K562 (cell line): ENCODE data around the gene ALDH7A1. TPM values are rescaled to one million over a fixed set of nuclear protein-coding genes. Genes with fewer than 3 reads are reported as not detected.
A peak's percentile ranks its signal among the peaks of the same experiment; 100 is the strongest.

Experiments used
- BDP1 ChIP-seq: IDR thresholded peaks from 3 replicates; pipeline ENCODE4 v1.6.1; 2011; ENCODE audit not compliant: insufficient read length, insufficient read depth
- BMI1 ChIP-seq: fragments of 150-350 bp; IDR thresholded peaks from 2 replicates; pipeline ENCODE4 v1.6.1; 2014; ENCODE audit warnings: low read length
- GTF2F1 ChIP-seq: IDR thresholded peaks from 2 replicates; pipeline ENCODE4 v1.6.1; 2011; ENCODE audit warnings: low read depth, low read length, improper control_type of control experiment
- HMG20B ChIP-seq: fragments of 250-450 bp; sonication (Bioruptor Pico); IDR thresholded peaks from 2 replicates; pipeline ENCODE4 v1.5.0; 2021; ENCODE audit warnings: mild to moderate bottlenecking
- KLF1 ChIP-seq: fragments of 450-650 bp; IDR thresholded peaks from 2 replicates; pipeline ENCODE4 v1.6.1; 2016; ENCODE audit warnings: missing genetic modification characterization, missing compliant biosample characterization
- MTA3 ChIP-seq: fragments of 450-650 bp; formaldehyde crosslinking; IDR thresholded peaks from 2 replicates; pipeline ENCODE4 v1.6.1; 2017; ENCODE audit warnings: mild to moderate bottlenecking, borderline replicate concordance
- NFE2L1 ChIP-seq: fragments of 450-650 bp; IDR thresholded peaks from 2 replicates; pipeline ENCODE4 v1.6.1; 2016; ENCODE audit warnings: missing genetic modification characterization, low read depth, mild to moderate bottlenecking, missing compliant biosample characterization, moderate library complexity, borderline replicate concordance
- SETDB1 ChIP-seq: IDR thresholded peaks from one replicate; pipeline ENCODE4 v1.6.1; 2012; ENCODE audit warnings: low read length, control low read depth, inconsistent platforms
- ZEB2 ChIP-seq: fragments of 450-650 bp; IDR thresholded peaks from 2 replicates; pipeline ENCODE4 v1.6.1; 2016
- ZNF384 ChIP-seq: IDR thresholded peaks from 2 replicates; pipeline ENCODE4 v1.6.1; 2012; ENCODE audit warnings: low read depth, low read length, improper control_type of control experiment
- ZNF707 ChIP-seq: fragments of 250-450 bp; sonication (Bioruptor Pico); conservative IDR thresholded peaks from 2 replicates; pipeline ENCODE4 v1.8.0; 2022; ENCODE audit warnings: inconsistent platforms, mild to moderate bottlenecking, moderate library complexity
- polyA plus RNA-seq, 8 experiments: library from polyadenylated mRNA; depleted of rRNA in 4 of 8; stranded (reverse) in 5 of 8; unstranded in 3 of 8; fragments of >200 nt; fragmentation: Nextera tagmentation in 2 of 8; fragmentation: Illumina TruSeq in 1 of 8; extraction: Ambion mirVana in 2 of 8; extraction: Trizol in 1 of 8; gene quantifications; 2 replicates each; pipeline versions ENCODE4 v1.2.1 to v1.2.3, GENCODE V29; 2011 to 2014; ENCODE audit warnings: inconsistent platforms in 1 of 8, missing spikeins in 1 of 8
- total RNA-seq, 7 experiments: library from RNA; depleted of rRNA in 6 of 7; stranded (reverse); fragments of >200 nt in 6 of 7; fragmentation: Illumina TruSeq in 2 of 7; extraction: Trizol in 2 of 7; gene quantifications; 2 replicates each; pipeline versions ENCODE4 v1.2.1 to v1.2.3, GENCODE V29; 2011 to 2021; ENCODE audit warnings: low replicate concordance in 1 of 7
- TF ChIP-seq, protein P1 (sequence below): fragments of 450-650 bp; IDR thresholded peaks from 2 replicates; pipeline ENCODE4 v1.7.1; 2018; ENCODE audit warnings: mild to moderate bottlenecking, low read depth; ENCODE audit not compliant: partially characterized antibody
- TF ChIP-seq, protein P2 (sequence below): fragments of 450-650 bp; formaldehyde crosslinking; IDR thresholded peaks from 2 replicates; pipeline ENCODE4 v1.4.0; 2020; ENCODE audit warnings: mild to moderate bottlenecking
- TF ChIP-seq, protein P3 (sequence below): sonication (generic); formaldehyde crosslinking; IDR thresholded peaks from 2 replicates; pipeline ENCODE4 v1.8.0; 2022; ENCODE audit warnings: missing genetic modification reagents, mild to moderate bottlenecking, borderline replicate concordance
- TF ChIP-seq, protein P4 (sequence below): sonication (generic); formaldehyde crosslinking; IDR thresholded peaks from 2 replicates; pipeline ENCODE4 v1.8.0; 2023; ENCODE audit warnings: missing genetic modification reagents, mild to moderate bottlenecking, borderline replicate concordance

The ALDH7A1 gene
- total and polyA plus RNA-seq, 9 of the 15 experiments (the other 6 are each of a cell fraction or from before 2014, with no cell fraction given), result 0.04 to 0.49 TPM; not detected in 7

DNA sequence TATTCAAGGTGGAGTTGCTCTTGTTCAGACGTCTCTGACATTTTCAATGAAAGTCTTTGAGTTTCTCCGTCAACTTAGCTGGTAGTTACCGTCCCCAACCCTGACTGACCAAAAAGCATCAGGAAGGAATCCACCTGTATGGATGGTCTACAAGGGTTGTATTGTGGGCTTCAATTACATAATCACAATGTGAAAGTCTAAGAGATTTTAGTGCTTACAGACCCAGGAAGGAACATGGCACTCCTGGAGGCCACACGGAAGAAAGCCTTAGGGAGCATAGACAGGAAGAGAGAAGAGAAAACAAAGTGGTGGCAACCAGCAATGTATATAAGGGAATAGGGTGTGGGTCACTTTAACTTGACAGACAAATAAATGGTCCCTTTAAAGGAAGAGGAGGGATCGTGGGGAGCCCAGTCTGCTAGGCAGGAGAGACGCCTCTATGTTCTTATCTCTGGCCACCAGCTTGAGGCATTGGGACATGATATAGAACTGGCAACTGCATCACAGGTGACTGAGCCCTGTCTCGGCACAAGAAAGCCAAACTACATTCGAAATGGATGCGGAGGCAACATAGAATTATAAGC, 80.4 kb downstream of the ALDH7A1 start (continued):
- TF ChIP-seq, protein P1, sequence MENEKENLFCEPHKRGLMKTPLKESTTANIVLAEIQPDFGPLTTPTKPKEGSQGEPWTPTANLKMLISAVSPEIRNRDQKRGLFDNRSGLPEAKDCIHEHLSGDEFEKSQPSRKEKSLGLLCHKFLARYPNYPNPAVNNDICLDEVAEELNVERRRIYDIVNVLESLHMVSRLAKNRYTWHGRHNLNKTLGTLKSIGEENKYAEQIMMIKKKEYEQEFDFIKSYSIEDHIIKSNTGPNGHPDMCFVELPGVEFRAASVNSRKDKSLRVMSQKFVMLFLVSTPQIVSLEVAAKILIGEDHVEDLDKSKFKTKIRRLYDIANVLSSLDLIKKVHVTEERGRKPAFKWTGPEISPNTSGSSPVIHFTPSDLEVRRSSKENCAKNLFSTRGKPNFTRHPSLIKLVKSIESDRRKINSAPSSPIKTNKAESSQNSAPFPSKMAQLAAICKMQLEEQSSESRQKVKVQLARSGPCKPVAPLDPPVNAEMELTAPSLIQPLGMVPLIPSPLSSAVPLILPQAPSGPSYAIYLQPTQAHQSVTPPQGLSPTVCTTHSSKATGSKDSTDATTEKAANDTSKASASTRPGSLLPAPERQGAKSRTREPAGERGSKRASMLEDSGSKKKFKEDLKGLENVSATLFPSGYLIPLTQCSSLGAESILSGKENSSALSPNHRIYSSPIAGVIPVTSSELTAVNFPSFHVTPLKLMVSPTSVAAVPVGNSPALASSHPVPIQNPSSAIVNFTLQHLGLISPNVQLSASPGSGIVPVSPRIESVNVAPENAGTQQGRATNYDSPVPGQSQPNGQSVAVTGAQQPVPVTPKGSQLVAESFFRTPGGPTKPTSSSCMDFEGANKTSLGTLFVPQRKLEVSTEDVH, result no peak
- TF ChIP-seq, protein P2, sequence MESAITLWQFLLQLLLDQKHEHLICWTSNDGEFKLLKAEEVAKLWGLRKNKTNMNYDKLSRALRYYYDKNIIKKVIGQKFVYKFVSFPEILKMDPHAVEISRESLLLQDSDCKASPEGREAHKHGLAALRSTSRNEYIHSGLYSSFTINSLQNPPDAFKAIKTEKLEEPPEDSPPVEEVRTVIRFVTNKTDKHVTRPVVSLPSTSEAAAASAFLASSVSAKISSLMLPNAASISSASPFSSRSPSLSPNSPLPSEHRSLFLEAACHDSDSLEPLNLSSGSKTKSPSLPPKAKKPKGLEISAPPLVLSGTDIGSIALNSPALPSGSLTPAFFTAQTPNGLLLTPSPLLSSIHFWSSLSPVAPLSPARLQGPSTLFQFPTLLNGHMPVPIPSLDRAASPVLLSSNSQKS (CRISPR knock-in tag), result no peak
- TF ChIP-seq ZEB2 (peak; percentile 91), BMI1 (0 out of 2 replicates have a peak, but pooled peaks have one; percentile 21), HMG20B (CRISPR knock-in tag) (no peak), NFE2L1 (tag) (no peak), ZNF384 (no peak), SETDB1 (no peak), KLF1 (tag) (no peak), BDP1 (no peak), MTA3 (peak; percentile 57), GTF2F1 (no peak), ZNF707 (CRISPR knock-in tag) (no peak)
- TF ChIP-seq, protein P3, sequence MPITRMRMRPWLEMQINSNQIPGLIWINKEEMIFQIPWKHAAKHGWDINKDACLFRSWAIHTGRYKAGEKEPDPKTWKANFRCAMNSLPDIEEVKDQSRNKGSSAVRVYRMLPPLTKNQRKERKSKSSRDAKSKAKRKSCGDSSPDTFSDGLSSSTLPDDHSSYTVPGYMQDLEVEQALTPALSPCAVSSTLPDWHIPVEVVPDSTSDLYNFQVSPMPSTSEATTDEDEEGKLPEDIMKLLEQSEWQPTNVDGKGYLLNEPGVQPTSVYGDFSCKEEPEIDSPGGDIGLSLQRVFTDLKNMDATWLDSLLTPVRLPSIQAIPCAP (CRISPR knock-in tag), result no peak
- TF ChIP-seq, protein P4, sequence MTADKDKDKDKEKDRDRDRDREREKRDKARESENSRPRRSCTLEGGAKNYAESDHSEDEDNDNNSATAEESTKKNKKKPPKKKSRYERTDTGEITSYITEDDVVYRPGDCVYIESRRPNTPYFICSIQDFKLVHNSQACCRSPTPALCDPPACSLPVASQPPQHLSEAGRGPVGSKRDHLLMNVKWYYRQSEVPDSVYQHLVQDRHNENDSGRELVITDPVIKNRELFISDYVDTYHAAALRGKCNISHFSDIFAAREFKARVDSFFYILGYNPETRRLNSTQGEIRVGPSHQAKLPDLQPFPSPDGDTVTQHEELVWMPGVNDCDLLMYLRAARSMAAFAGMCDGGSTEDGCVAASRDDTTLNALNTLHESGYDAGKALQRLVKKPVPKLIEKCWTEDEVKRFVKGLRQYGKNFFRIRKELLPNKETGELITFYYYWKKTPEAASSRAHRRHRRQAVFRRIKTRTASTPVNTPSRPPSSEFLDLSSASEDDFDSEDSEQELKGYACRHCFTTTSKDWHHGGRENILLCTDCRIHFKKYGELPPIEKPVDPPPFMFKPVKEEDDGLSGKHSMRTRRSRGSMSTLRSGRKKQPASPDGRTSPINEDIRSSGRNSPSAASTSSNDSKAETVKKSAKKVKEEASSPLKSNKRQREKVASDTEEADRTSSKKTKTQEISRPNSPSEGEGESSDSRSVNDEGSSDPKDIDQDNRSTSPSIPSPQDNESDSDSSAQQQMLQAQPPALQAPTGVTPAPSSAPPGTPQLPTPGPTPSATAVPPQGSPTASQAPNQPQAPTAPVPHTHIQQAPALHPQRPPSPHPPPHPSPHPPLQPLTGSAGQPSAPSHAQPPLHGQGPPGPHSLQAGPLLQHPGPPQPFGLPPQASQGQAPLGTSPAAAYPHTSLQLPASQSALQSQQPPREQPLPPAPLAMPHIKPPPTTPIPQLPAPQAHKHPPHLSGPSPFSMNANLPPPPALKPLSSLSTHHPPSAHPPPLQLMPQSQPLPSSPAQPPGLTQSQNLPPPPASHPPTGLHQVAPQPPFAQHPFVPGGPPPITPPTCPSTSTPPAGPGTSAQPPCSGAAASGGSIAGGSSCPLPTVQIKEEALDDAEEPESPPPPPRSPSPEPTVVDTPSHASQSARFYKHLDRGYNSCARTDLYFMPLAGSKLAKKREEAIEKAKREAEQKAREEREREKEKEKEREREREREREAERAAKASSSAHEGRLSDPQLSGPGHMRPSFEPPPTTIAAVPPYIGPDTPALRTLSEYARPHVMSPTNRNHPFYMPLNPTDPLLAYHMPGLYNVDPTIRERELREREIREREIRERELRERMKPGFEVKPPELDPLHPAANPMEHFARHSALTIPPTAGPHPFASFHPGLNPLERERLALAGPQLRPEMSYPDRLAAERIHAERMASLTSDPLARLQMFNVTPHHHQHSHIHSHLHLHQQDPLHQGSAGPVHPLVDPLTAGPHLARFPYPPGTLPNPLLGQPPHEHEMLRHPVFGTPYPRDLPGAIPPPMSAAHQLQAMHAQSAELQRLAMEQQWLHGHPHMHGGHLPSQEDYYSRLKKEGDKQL, result no peak
